HG03521 (cell line): Measurements from ENCODE around the gene ZNF117.
"Not testable (repeated sequence)": the region's sequence is repeated elsewhere in the genome, so short reads cannot be mapped to it uniquely, and the experiment has no call there.

Experiments used
- ATAC-seq: cut with Tn5 transposase; IDR thresholded peaks from one replicate; pipeline ENCODE4 v1.9.1; 2021; ENCODE audit warnings: mild to moderate bottlenecking, moderate library complexity; ENCODE audit not compliant: unreplicated experiment

Gene ZNF117

DNA sequence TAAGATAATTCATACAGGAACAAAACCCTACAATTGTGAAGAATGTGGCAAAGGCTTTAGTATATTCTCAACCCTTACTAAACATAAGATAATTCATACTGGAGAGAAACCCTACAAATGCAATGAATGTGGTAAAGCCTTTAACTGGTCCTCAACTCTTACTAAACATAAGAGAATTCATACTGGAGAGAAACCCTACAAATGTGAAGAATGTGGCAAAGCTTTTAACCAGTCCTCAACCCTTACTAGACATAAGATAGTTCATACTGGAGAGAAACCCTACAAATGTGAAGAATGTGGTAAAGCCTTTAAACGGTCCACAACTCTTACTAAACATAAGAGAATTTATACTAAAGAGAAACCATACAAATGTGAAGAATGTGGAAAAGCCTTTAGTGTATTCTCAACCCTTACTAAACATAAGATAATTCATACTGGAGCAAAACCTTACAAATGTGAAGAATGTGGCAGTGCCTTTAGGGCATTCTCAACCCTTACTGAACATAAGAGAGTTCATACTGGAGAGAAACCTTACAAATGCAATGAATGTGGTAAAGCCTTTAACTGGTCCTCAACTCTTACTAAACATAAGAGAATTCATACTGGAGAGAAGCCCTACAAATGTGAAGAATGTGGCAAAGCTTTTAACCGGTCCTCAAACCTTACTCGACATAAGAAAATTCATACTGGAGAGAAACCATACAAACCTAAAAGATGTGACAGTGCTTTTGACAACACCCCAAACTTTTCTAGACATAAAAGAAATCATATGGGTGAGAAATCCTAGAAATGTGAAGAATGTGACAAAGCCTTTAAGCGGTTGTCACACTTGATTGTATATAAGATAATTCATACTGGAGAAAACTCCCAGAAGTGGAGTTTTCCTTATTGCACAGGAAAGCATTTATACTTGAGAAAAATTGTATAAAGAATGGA lies 62.3 kb downstream of the ZNF117 start:
- ATAC-seq: not testable (repeated sequence)
